GM12878 (cell line): Measurements from ENCODE around the gene TBC1D10B. TPM values are rescaled to one million over a fixed set of nuclear protein-coding genes. Genes with fewer than 3 reads are reported as not detected.
A peak's percentile ranks its signal among the peaks of the same experiment; 100 is the strongest.

Experiments used
- ATAC-seq: fragments of 200-7000 bp; cut with Tn5 transposase; 3 replicates; pipeline ENCODE4 v1.9.1; 2020; ENCODE audit warnings: mild to moderate bottlenecking, moderate library complexity
- BruUV-seq: library from RNA; stranded (reverse); fragments of 400-500 nt; replicated peaks from 2 replicates; lab custom pipeline; 2021; lab: Mats Ljungman, UMichigan
- CTCF ChIA-PET: fragments of 300-600 bp; sonication (Branson Sonifier 250); formaldehyde crosslinking; extraction: SDS; loops from one replicate; lab custom pipeline; 2021; ENCODE audit warnings: inconsistent platforms; lab: Yijun Ruan, JAX
- POLR2A ChIA-PET: fragments of 350-600 bp; formaldehyde crosslinking; extraction: SDS; loops from one replicate; lab custom pipeline; 2021; ENCODE audit warnings: inconsistent platforms; lab: Charles Lee
- RAD21 ChIA-PET: fragments of 300-600 bp; sonication (Branson Sonifier 250); formaldehyde crosslinking; loops from one replicate; lab custom pipeline; 2023; ENCODE audit warnings: antibody characterized with exemption; ENCODE audit not compliant: unreplicated experiment; lab: Charles Lee
- SMC1A ChIA-PET: fragments of 300-600 bp; sonication (Branson Sonifier 250); formaldehyde crosslinking; loops from one replicate; lab custom pipeline; 2023; ENCODE audit not compliant: unreplicated experiment, uncharacterized antibody; lab: Charles Lee
- DNase-seq: peaks from one replicate; pipeline ENCODE4 v3.0.0-alpha.2; 2011; ENCODE audit warnings: low read depth, low spot score
- FAIRE-seq: peaks from 3 replicates; lab custom pipeline; 2011; peaks lifted over from hg19 to GRCh38; lab: Jason Lieb, UNC
- H2AFZ ChIP-seq: 2 replicates; pipeline ENCODE4 v1.6.0; 2011; ENCODE audit warnings: low read depth, low read length, control low read depth; ENCODE audit not compliant: control insufficient read depth
- H3K27ac ChIP-seq: 2 replicates; pipeline ENCODE4 v1.5.1; 2011; ENCODE audit warnings: control low read depth; ENCODE audit not compliant: control insufficient read depth, insufficient read depth
- H3K27me3 ChIP-seq, 2 experiments: replicated peaks in 1 of 2; 2 replicates each; pipeline versions ENCODE4 v1.6.0 to v1.6.1; 2011; ENCODE audit warnings: low read length in 1 of 2; ENCODE audit not compliant: control insufficient read depth in 2 of 2, insufficient read depth in 2 of 2
- H3K36me3 ChIP-seq, 2 experiments: 2 replicates each; pipeline ENCODE4 v1.5.1; 2011; ENCODE audit warnings: low read length in 1 of 2; ENCODE audit not compliant: control insufficient read depth in 2 of 2, insufficient read depth in 2 of 2
- H3K4me1 ChIP-seq: 2 replicates; pipeline ENCODE4 v1.6.1; 2011; ENCODE audit warnings: mild to moderate bottlenecking, low read length, moderate library complexity, mixed read lengths; ENCODE audit not compliant: control insufficient read depth, insufficient read depth
- H3K4me2 ChIP-seq: 2 replicates; pipeline ENCODE4 v1.6.0; 2011; ENCODE audit warnings: control low read depth; ENCODE audit not compliant: control insufficient read depth, insufficient read depth
- H3K4me3 ChIP-seq: fragments of 200-600 bp; sonication (generic); 2 replicates; pipeline ENCODE4 v1.5.1; 2016
- H3K79me2 ChIP-seq: 2 replicates; pipeline ENCODE4 v1.6.0; 2011; ENCODE audit warnings: low read length; ENCODE audit not compliant: control insufficient read depth, insufficient read depth
- H3K9ac ChIP-seq: 2 replicates; pipeline ENCODE4 v1.8.0; 2011; ENCODE audit warnings: low read length, control low read depth, mixed read lengths; ENCODE audit not compliant: control insufficient read depth, insufficient read depth
- H3K9me3 ChIP-seq: replicated peaks from 3 replicates; pipeline ENCODE4 v1.5.1; 2011; ENCODE audit warnings: mild to moderate bottlenecking, low read length; ENCODE audit not compliant: control insufficient read depth, insufficient read depth
- H4K20me1 ChIP-seq: 2 replicates; pipeline ENCODE4 v1.6.0; 2011; ENCODE audit not compliant: control insufficient read depth, insufficient read depth
- EGR1 ChIP-seq, 2 experiments: IDR thresholded peaks; 1 replicate in 1 of 2; 2 replicates in 1 of 2; pipeline ENCODE4 v1.6.1; 2011 to 2012; ENCODE audit warnings: low read depth in 2 of 2, low read length in 2 of 2, borderline replicate concordance in 1 of 2, mild to moderate bottlenecking in 1 of 2, moderate library complexity in 1 of 2
- EP300 ChIP-seq, 2 experiments: fragments of 150-350 bp in 1 of 2; IDR thresholded peaks; 2 replicates each; pipeline ENCODE4 v1.6.1; 2011 to 2012; ENCODE audit warnings: low read depth in 2 of 2, low read length in 2 of 2, borderline replicate concordance in 1 of 2, improper control_type of control experiment in 1 of 2, inconsistent platforms in 1 of 2; ENCODE audit not compliant: control insufficient read depth in 1 of 2
- ETV6 ChIP-seq, 2 experiments: fragments of 450-650 bp in 1 of 2; IDR thresholded peaks in 1 of 2; conservative IDR thresholded peaks in 1 of 2; 2 replicates each; pipeline ENCODE4 v1.6.1; 2014; ENCODE audit warnings: antibody characterized with exemption in 1 of 2, borderline replicate concordance in 1 of 2, low read depth in 1 of 2, mild to moderate bottlenecking in 1 of 2, moderate library complexity in 1 of 2
- NR2C2 ChIP-seq: IDR thresholded peaks from 2 replicates; pipeline ENCODE4 v1.6.1; 2011; ENCODE audit warnings: borderline replicate concordance, low read depth; ENCODE audit not compliant: control insufficient read depth, insufficient read length
- PKNOX1 ChIP-seq: fragments of 450-650 bp; IDR thresholded peaks from 2 replicates; pipeline ENCODE4 v1.6.1; 2016; ENCODE audit warnings: mild to moderate bottlenecking
- SREBF2 ChIP-seq: IDR thresholded peaks from 2 replicates; pipeline ENCODE4 v1.6.1; 2012; ENCODE audit warnings: mild to moderate bottlenecking, low read length
- TCF3 ChIP-seq: IDR thresholded peaks from 2 replicates; pipeline ENCODE4 v1.6.1; 2012; ENCODE audit warnings: low read depth, mild to moderate bottlenecking, low read length, borderline replicate concordance; ENCODE audit not compliant: insufficient read depth
- WGBS: methylation state at CpG from one replicate; pipeline ENCODE4 v1.1.6; 2016; ENCODE audit warnings: low lambda C conversion rate; ENCODE audit not compliant: insufficient replicate concordance, insufficient coverage; ENCODE audit errors: missing lambda C conversion rate; 5-methylcytosine and 5-hydroxymethylcytosine counted together
- in situ Hi-C: fragments of 300-500 bp; cut with MboI; formaldehyde crosslinking; loops from 9 replicates; pipeline ENCODE4 v1.14.3; 2018; ENCODE audit warnings: mixed read lengths
- intact Hi-C: fragments of 100-400 bp; cut with micrococcal nuclease; formaldehyde crosslinking; loops from one replicate; pipeline ENCODE4 v1.14.2; 2022; ENCODE audit not compliant: unreplicated experiment
- polyA plus RNA-seq, 11 experiments: library from polyadenylated mRNA; depleted of rRNA in 4 of 11; unstranded in 6 of 11; stranded (reverse) in 5 of 11; fragments of >200 nt; fragmentation: Nextera tagmentation in 4 of 11; fragmentation: Illumina TruSeq in 1 of 11; extraction: Ambion mirVana in 4 of 11; extraction: Trizol in 1 of 11; gene quantifications; 1 replicate in 1 of 11; 2 replicates in 10 of 11; pipeline versions ENCODE4 v1.2.1 to v1.2.3, GENCODE V29; 2011 to 2016; ENCODE audit warnings: inconsistent platforms in 2 of 11, missing spikeins in 2 of 11, low read depth in 1 of 11
- total RNA-seq, 4 experiments: library from RNA; depleted of rRNA in 3 of 4; stranded (reverse); fragments of >200 nt in 3 of 4; fragmentation: Illumina TruSeq in 1 of 4; extraction: Trizol in 1 of 4; gene quantifications; 2 replicates each; pipeline versions ENCODE4 v1.2.1 to v1.2.3, GENCODE V29; 2013 to 2021
- TF ChIP-seq, protein P1 (sequence below): fragments of 450-650 bp; IDR thresholded peaks from 2 replicates; pipeline ENCODE4 v1.6.1; 2017; ENCODE audit warnings: antibody characterized with exemption, mild to moderate bottlenecking, moderate library complexity

The TBC1D10B gene
- total and polyA plus RNA-seq, 10 of the 15 experiments (the other 5 are each of a cell fraction or from before 2014, with no cell fraction given) = 2.2 to 51.2 (median 11.6) TPM

DNA sequence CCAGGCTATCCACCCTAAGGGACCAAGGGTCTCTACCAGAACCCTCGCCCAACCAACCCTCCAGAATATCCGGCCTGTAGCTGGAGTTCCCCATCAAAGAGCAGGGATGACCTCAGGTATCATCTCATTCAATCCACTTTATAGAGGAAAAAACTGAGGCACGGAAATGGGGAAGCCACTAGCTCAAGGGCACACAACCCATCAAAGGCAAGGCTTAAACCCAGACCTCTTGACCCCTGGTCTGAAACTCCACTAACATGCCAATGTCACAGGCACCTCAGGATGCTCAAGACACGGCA is 1.6 kb downstream of the TBC1D10B start:
- SMC1A ChIA-PET = interaction anchor here (1.1 to 3.5 kb wide), 3 partner anchors 12 to 39 kb away, joined by 4 to 15 read pairs (median 4); partner anchors contain the start of gene ZNF771
- in situ Hi-C loops = no loop called here
- CTCF ChIA-PET = interaction anchor here (0.6 to 9.0 kb wide), 8 partner anchors 12 to 276 kb away, joined by 3 to 70 read pairs (median 4); partner anchors contain the start of genes DCTPP1 and ZNF771

More for the DNA sequence above, 1.6 kb downstream of the TBC1D10B start:
- peak overlapping the region; percentile 97 for H3K4me3 ChIP-seq
- no peaks in the 10 kb centered on the region for H3K9me3 ChIP-seq
- ATAC-seq (no peak), DNase-seq (no peak)
- peak overlapping the region; percentile 64 for H3K27ac ChIP-seq
- H2AFZ ChIP-seq = no peak overlapping the region
- peak overlapping the region; percentile 86 for H3K9ac ChIP-seq
- POLR2A ChIA-PET = interaction anchor here (0.7 to 2.1 kb wide), 7 partner anchors 9 to 263 kb away, joined by 3 to 8 read pairs (median 4); no protein-coding TSS in a partner anchor
- TF ChIP-seq TCF3 (no peak), EGR1 (IDR thresholded peaks at IDR 0.05; ENCODE audit: borderline replicate concordance in 1 of 2, low read depth in 2 of 2, low read length in 2 of 2) (no peak), NR2C2 (no peak), EP300 (IDR thresholded peaks at IDR 0.05; ENCODE audit: borderline replicate concordance in 1 of 2, control insufficient read depth in 1 of 2, low read depth in 2 of 2, low read length in 2 of 2) (no peak), SREBF2 (no peak), ETV6 (conservative IDR thresholded peaks at IDR 0.05 in 1 of 2, IDR thresholded peaks at IDR 0.05 in 1 of 2; ENCODE audit: borderline replicate concordance in 1 of 2, low read depth in 1 of 2) (no peak), PKNOX1 (no peak)
- TF ChIP-seq, protein P1, sequence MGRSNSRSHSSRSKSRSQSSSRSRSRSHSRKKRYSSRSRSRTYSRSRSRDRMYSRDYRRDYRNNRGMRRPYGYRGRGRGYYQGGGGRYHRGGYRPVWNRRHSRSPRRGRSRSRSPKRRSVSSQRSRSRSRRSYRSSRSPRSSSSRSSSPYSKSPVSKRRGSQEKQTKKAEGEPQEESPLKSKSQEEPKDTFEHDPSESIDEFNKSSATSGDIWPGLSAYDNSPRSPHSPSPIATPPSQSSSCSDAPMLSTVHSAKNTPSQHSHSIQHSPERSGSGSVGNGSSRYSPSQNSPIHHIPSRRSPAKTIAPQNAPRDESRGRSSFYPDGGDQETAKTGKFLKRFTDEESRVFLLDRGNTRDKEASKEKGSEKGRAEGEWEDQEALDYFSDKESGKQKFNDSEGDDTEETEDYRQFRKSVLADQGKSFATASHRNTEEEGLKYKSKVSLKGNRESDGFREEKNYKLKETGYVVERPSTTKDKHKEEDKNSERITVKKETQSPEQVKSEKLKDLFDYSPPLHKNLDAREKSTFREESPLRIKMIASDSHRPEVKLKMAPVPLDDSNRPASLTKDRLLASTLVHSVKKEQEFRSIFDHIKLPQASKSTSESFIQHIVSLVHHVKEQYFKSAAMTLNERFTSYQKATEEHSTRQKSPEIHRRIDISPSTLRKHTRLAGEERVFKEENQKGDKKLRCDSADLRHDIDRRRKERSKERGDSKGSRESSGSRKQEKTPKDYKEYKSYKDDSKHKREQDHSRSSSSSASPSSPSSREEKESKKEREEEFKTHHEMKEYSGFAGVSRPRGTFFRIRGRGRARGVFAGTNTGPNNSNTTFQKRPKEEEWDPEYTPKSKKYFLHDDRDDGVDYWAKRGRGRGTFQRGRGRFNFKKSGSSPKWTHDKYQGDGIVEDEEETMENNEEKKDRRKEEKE = no peak
- TF ChIP-seq, all 136 proteins: peak for 0
- Histone ChIP-seq H4K20me1 (peaks cover 17% of the 10 kb centered on the region), H3K4me2 (peak overlapping the region; percentile 98), H3K27me3 (no peaks in the 10 kb centered on the region), H3K79me2 (peaks cover 35% of the 10 kb centered on the region), H3K4me1 (peaks cover 16% of the 10 kb centered on the region), H3K36me3 (peaks cover 2 to 4% of the 10 kb centered on the region in 2 experiments; a peak in 2 of 4 replicates)
- BruUV-seq = no TSS peak
- no peak for FAIRE-seq
- RAD21 ChIA-PET = interaction anchor here (0.6 to 3.8 kb wide), 5 partner anchors 14 to 260 kb away, joined by 3 to 33 read pairs (median 5); partner anchors contain the start of genes CD2BP2, SEPTIN1 and ZNF771
- WGBS = 3% methylated on average over 4 of the region's 4 CpGs
- intact Hi-C loops = no loop called here
